Mesendoderm (in vitro differentiated cells): Measurements from ENCODE around the gene PITX3.

Source experiments
- DNase-seq: peaks from one replicate; pipeline ENCODE4 v3.0.0; 2013
- H2AK5ac ChIP-seq: 2 replicates; pipeline ENCODE4 v1.6.1; 2013; ENCODE audit warnings: low read length, inconsistent platforms
- H2BK120ac ChIP-seq: 2 replicates; pipeline ENCODE4 v1.6.1; 2013; ENCODE audit warnings: low read depth, mild to moderate bottlenecking, low read length, moderate library complexity, mixed read lengths
- H2BK15ac ChIP-seq: replicated peaks from 2 replicates; pipeline ENCODE4 v1.6.1; 2013; ENCODE audit warnings: low read depth, mild to moderate bottlenecking, moderate library complexity
- H2BK5ac ChIP-seq: 2 replicates; pipeline ENCODE4 v1.6.1; 2013; ENCODE audit warnings: low read length, inconsistent platforms
- H3K18ac ChIP-seq: 2 replicates; pipeline ENCODE4 v1.6.1; 2013; ENCODE audit warnings: mild to moderate bottlenecking, low read length, mixed read lengths
- H3K23ac ChIP-seq: one replicate; pipeline ENCODE4 v1.6.1; 2013; ENCODE audit warnings: low read length
- H3K27ac ChIP-seq: 2 replicates; pipeline ENCODE4 v1.5.1; 2013; ENCODE audit warnings: low read depth, mild to moderate bottlenecking, inconsistent platforms, low read length, moderate library complexity
- H3K27me3 ChIP-seq: 2 replicates; pipeline ENCODE4 v1.6.1; 2013; ENCODE audit warnings: low read length, control low read depth, mild to moderate bottlenecking, inconsistent platforms; ENCODE audit not compliant: insufficient read depth, poor library complexity
- H3K36me3 ChIP-seq: 2 replicates; pipeline ENCODE4 v1.6.1; 2013; ENCODE audit warnings: low read length, inconsistent platforms; ENCODE audit not compliant: control insufficient read depth, insufficient read depth
- H3K4ac ChIP-seq: one replicate; pipeline ENCODE4 v1.6.1; 2013; ENCODE audit warnings: low read depth, mild to moderate bottlenecking, low read length, moderate library complexity
- H3K4me1 ChIP-seq: 2 replicates; pipeline ENCODE4 v1.6.1; 2013; ENCODE audit warnings: low read depth, low read length, inconsistent platforms; ENCODE audit not compliant: control insufficient read depth
- H3K4me2 ChIP-seq: 2 replicates; pipeline ENCODE4 v1.6.1; 2013; ENCODE audit warnings: low read length
- H3K4me3 ChIP-seq: 2 replicates; pipeline ENCODE4 v1.5.1; 2013; ENCODE audit warnings: mild to moderate bottlenecking, low read length
- H3K56ac ChIP-seq: one replicate; pipeline ENCODE4 v1.6.1; 2013; ENCODE audit warnings: low read length
- H3K79me1 ChIP-seq: 2 replicates; pipeline ENCODE4 v1.6.1; 2013; ENCODE audit warnings: low read length, inconsistent platforms
- H3K79me2 ChIP-seq: 2 replicates; pipeline ENCODE4 v1.6.1; 2013; ENCODE audit warnings: mild to moderate bottlenecking, low read length; ENCODE audit not compliant: control insufficient read depth, insufficient read depth
- H3K9ac ChIP-seq: 2 replicates; pipeline ENCODE4 v1.6.1; 2013; ENCODE audit warnings: low read length, inconsistent platforms
- H4K5ac ChIP-seq: one replicate; pipeline ENCODE4 v1.6.1; 2013; ENCODE audit warnings: low read length
- H4K8ac ChIP-seq: one replicate; pipeline ENCODE4 v1.6.1; 2013; ENCODE audit warnings: low read depth, mild to moderate bottlenecking, control low read depth, low read length, moderate library complexity
- WGBS: extraction: QIAGEN DNeasy Blood & Tissue Kit; methylation state at CpG from one replicate; pipeline ENCODE4 v1.1.7; 2013; ENCODE audit warnings: low lambda C conversion rate, missing lambda C conversion rate; ENCODE audit not compliant: insufficient coverage; ENCODE audit errors: extremely low coverage; 5-methylcytosine and 5-hydroxymethylcytosine counted together

Gene PITX3

DNA sequence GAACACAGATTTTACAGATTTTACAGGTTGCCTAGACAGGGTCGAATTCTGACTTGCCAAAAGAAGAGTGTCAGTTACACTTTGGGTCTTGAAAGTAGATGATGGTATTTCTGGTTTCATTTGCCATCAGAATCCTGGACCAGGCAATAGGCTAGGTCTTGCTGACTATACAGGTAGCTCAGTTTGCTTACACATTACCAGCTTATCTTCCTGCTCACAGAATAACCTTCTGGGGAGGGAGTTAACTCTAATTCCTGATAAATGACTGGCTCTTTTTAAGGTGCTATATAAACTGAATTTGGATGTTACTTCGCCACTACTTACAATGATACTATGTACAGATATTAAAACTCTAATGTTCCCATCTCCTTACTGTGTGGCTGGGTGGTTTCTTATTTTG, 43.8 kb upstream of the PITX3 start:
- Histone ChIP-seq H2BK15ac (no peak overlapping the region), H2BK5ac (no peak overlapping the region), H3K18ac (no peak overlapping the region), H3K27ac (no peak overlapping the region), H3K79me2 (no peaks in the 10 kb centered on the region), H2BK120ac (no peak overlapping the region), H3K79me1 (peaks cover 2% of the 10 kb centered on the region), H3K9ac (no peak overlapping the region), H4K5ac (no peak overlapping the region), H3K56ac (no peak overlapping the region), H3K4me3 (no peak overlapping the region), H3K4me1 (no peaks in the 10 kb centered on the region), H3K4me2 (no peak overlapping the region), H3K4ac (no peak overlapping the region), H4K8ac (no peak overlapping the region), H3K36me3 (no peaks in the 10 kb centered on the region), H2AK5ac (no peak overlapping the region), H3K23ac (no peak overlapping the region), H3K27me3 (no peaks in the 10 kb centered on the region)
- no CpG with 5 or more reads among the region's 2 CpGs for WGBS
- DNase-seq: no peak

GRCh38 chr10:102284531-102284930, 43.2 kb upstream of the PITX3 start:
- no peaks in the 10 kb centered on the region for H3K4me1 ChIP-seq
- no peak overlapping the region for H3K56ac ChIP-seq
- no peak overlapping the region for H2BK15ac ChIP-seq
- H3K27me3 ChIP-seq: no peaks in the 10 kb centered on the region
- H3K4me3 ChIP-seq: no peak overlapping the region
- no peaks in the 10 kb centered on the region for H3K79me2 ChIP-seq
- H2BK5ac ChIP-seq: no peak overlapping the region
- no peak overlapping the region for H3K9ac ChIP-seq
- H3K27ac ChIP-seq: no peak overlapping the region
- no peaks in the 10 kb centered on the region for H3K36me3 ChIP-seq
- peaks cover 2% of the 10 kb centered on the region for H3K79me1 ChIP-seq
- no peak overlapping the region for H2AK5ac ChIP-seq
- no peak overlapping the region for H3K18ac ChIP-seq
- H3K4ac ChIP-seq: no peak overlapping the region
- no peak overlapping the region for H4K8ac ChIP-seq
- no peak overlapping the region for H3K4me2 ChIP-seq
- DNase-seq: no peak
- H2BK120ac ChIP-seq: no peak overlapping the region
- no peak overlapping the region for H4K5ac ChIP-seq
- H3K23ac ChIP-seq: no peak overlapping the region
- no CpG with 5 or more reads among the region's 2 CpGs for WGBS

DNA sequence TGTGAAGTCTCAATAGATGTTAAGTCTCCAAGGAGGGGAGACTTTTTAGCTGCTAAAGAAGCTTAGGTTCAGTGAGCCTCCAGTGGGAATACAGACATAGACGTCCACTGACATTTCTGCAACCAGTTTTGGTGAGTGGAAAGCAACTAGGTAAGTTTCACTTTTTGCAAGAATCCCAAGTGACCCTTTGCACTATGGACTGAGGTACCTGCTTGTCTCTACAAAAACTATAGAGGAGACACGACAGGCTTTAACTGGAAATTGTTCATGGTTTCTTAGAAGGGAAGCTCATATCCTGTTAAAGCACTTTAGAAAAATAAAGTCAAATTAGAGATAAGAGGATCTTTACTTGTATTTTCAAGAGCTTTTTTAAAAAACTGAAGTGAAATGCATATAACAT, 42.6 kb upstream of the PITX3 start:
- no CpG with 5 or more reads among the region's 2 CpGs for WGBS
- no peaks in the 10 kb centered on the region for H3K36me3 ChIP-seq
- H3K79me2 ChIP-seq: no peaks in the 10 kb centered on the region
- H3K9ac ChIP-seq: no peak overlapping the region
- H2BK5ac ChIP-seq: no peak overlapping the region
- no peak overlapping the region for H3K23ac ChIP-seq
- H3K18ac ChIP-seq: no peak overlapping the region
- no peak overlapping the region for H3K56ac ChIP-seq
- H4K8ac ChIP-seq: no peak overlapping the region
- no peak overlapping the region for H3K4ac ChIP-seq
- H3K27ac ChIP-seq: no peak overlapping the region
- no peak overlapping the region for H3K4me3 ChIP-seq
- H2AK5ac ChIP-seq: no peak overlapping the region
- H3K4me2 ChIP-seq: no peak overlapping the region
- DNase-seq: no peak
- no peak overlapping the region for H4K5ac ChIP-seq
- peaks cover 2% of the 10 kb centered on the region for H3K79me1 ChIP-seq
- H2BK15ac ChIP-seq: no peak overlapping the region
- H3K27me3 ChIP-seq: no peaks in the 10 kb centered on the region
- H2BK120ac ChIP-seq: no peak overlapping the region
- H3K4me1 ChIP-seq: no peaks in the 10 kb centered on the region

DNA sequence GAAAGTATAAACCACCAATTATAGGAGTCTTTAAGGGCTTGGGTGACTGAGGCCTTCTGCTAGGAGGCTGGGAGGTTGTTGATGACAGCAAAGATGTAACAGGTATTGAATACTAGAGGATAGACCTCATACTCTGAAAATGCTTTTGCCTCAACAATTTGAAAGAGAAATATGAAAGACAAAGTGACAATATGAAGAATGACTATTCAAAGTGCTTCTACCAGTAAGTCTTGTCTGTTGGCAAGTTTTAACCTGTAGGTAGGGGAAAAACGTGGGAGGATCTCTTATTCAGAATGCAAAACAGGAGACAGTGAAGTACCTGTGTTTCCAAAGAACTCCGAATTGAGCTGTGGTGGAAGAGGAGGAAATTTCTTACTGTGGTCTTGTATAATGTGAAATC, 42.2 kb upstream of the PITX3 start:
- H2BK5ac ChIP-seq: no peak overlapping the region
- H4K8ac ChIP-seq: no peak overlapping the region
- no peaks in the 10 kb centered on the region for H3K36me3 ChIP-seq
- H2AK5ac ChIP-seq: no peak overlapping the region
- DNase-seq: no peak
- WGBS: no CpG with 5 or more reads among the region's 2 CpGs
- H3K27me3 ChIP-seq: no peaks in the 10 kb centered on the region
- no peak overlapping the region for H3K27ac ChIP-seq
- H2BK15ac ChIP-seq: no peak overlapping the region
- H3K56ac ChIP-seq: no peak overlapping the region
- H3K79me2 ChIP-seq: no peaks in the 10 kb centered on the region
- H3K9ac ChIP-seq: no peak overlapping the region
- no peak overlapping the region for H3K4me2 ChIP-seq
- no peak overlapping the region for H2BK120ac ChIP-seq
- H3K4ac ChIP-seq: no peak overlapping the region
- H3K4me1 ChIP-seq: no peaks in the 10 kb centered on the region
- no peak overlapping the region for H3K4me3 ChIP-seq
- peaks cover 2% of the 10 kb centered on the region for H3K79me1 ChIP-seq
- H4K5ac ChIP-seq: no peak overlapping the region
- no peak overlapping the region for H3K23ac ChIP-seq
- no peak overlapping the region for H3K18ac ChIP-seq

GRCh38 chr10:102281102-102281487, 39.8 kb upstream of the PITX3 start:
- no peak overlapping the region for H3K4me3 ChIP-seq
- peak; percentile 28 for DNase-seq
- no peak overlapping the region for H2BK15ac ChIP-seq
- H3K36me3 ChIP-seq: no peaks in the 10 kb centered on the region
- no peak overlapping the region for H3K4ac ChIP-seq
- H3K79me1 ChIP-seq: no peaks in the 10 kb centered on the region
- no peak overlapping the region for H3K9ac ChIP-seq
- no peaks in the 10 kb centered on the region for H3K27me3 ChIP-seq
- no peak overlapping the region for H2AK5ac ChIP-seq
- H3K4me2 ChIP-seq: no peak overlapping the region
- H3K4me1 ChIP-seq: no peaks in the 10 kb centered on the region
- H3K27ac ChIP-seq: no peak overlapping the region
- no peaks in the 10 kb centered on the region for H3K79me2 ChIP-seq
- H2BK5ac ChIP-seq: no peak overlapping the region
- no peak overlapping the region for H3K18ac ChIP-seq
- no CpG with 5 or more reads among the region's 3 CpGs for WGBS
- H3K56ac ChIP-seq: no peak overlapping the region
- no peak overlapping the region for H4K5ac ChIP-seq
- H3K23ac ChIP-seq: no peak overlapping the region
- H2BK120ac ChIP-seq: no peak overlapping the region
- H4K8ac ChIP-seq: no peak overlapping the region

DNA sequence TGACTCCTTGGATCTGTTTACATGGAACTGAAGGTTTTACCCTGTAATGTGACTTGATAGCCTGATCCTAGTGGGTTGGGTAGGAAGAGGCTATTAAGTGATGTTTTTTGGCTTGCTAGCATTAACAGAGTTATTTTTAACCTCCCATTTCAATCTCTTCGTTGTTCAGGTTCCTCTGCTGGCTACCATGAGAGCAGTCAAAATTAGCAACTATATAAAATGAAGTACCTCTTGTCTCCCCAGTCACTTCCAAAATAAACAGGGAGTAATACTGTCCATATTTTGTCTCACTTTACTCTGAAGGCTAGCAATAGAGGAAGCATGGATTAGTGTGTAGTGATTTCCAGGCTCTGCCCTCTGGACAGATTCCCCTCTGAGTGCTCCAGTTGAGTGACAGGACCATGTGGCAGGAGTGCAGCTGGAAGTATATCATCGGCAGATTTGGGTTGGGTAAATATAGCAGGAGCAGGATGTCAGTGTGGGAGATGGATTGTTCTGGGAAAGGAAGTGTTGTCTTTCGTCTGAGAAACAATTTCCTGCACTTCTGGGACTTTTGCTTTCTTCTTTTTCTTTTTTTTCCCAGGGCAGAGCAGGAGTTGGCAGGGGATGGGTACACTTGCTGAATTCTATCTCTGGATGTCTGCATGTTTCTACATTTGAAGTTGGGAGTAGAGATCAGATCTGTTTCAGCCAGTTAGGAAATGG, 39.2 kb upstream of the PITX3 start:
- H2BK15ac ChIP-seq: no peak overlapping the region
- no peaks in the 10 kb centered on the region for H3K27me3 ChIP-seq
- H3K27ac ChIP-seq: no peak overlapping the region
- H3K4me1 ChIP-seq: no peaks in the 10 kb centered on the region
- H3K36me3 ChIP-seq: no peaks in the 10 kb centered on the region
- H4K5ac ChIP-seq: no peak overlapping the region
- no CpG with 5 or more reads among the region's 3 CpGs for WGBS
- H3K79me2 ChIP-seq: no peaks in the 10 kb centered on the region
- no peak overlapping the region for H4K8ac ChIP-seq
- no peak overlapping the region for H3K23ac ChIP-seq
- H2AK5ac ChIP-seq: no peak overlapping the region
- no peak overlapping the region for H3K9ac ChIP-seq
- no peak for DNase-seq
- no peak overlapping the region for H2BK5ac ChIP-seq
- H3K4me2 ChIP-seq: no peak overlapping the region
- H3K79me1 ChIP-seq: no peaks in the 10 kb centered on the region
- H2BK120ac ChIP-seq: no peak overlapping the region
- H3K18ac ChIP-seq: no peak overlapping the region
- no peak overlapping the region for H3K4me3 ChIP-seq
- H3K56ac ChIP-seq: no peak overlapping the region
- H3K4ac ChIP-seq: no peak overlapping the region
